Astrocyte of the spinal cord (primary cell): ENCODE measurements around the gene RPL6.
"Not testable (repeated sequence)": the region's sequence is repeated elsewhere in the genome, so short reads cannot be mapped to it uniquely, and the experiment has no call there.

Source experiments
- DNase-seq: peaks from one replicate; pipeline ENCODE4 v3.0.0; 2011; ENCODE audit warnings: low read depth, low spot score
- H3K4me3 ChIP-seq: 2 replicates; pipeline ENCODE4 v1.5.1; 2011; ENCODE audit warnings: low read depth, mild to moderate bottlenecking, low read length, moderate library complexity
- CTCF ChIP-seq: IDR thresholded peaks from 2 replicates; pipeline ENCODE4 v1.5.1; 2012; ENCODE audit warnings: low read depth, mild to moderate bottlenecking, low read length, inconsistent platforms
- in situ Hi-C: cut with HindIII; loops from 2 replicates; pipeline ENCODE4 v1.10.0; 2017; ENCODE audit warnings: low sequenced_read_pairs

RPL6 gene

GRCh38 chr12:112420740-112421139 lies 11.3 kb upstream of the RPL6 start:
- H3K4me3 ChIP-seq: no peak overlapping the region
- TF ChIP-seq CTCF: no peak
- no peak for DNase-seq
- in situ Hi-C loops: no loop called here

GRCh38 chr12:112419297-112420133 lies 10.1 kb upstream of the RPL6 start:
- DNase-seq: peak; percentile 75
- TF ChIP-seq CTCF: no peak
- peak overlapping the region; percentile 96 for H3K4me3 ChIP-seq
- in situ Hi-C loops: no loop called here

GRCh38 chr12:112418608-112419296 lies 9.3 kb upstream of the RPL6 start, which contains the start of gene PTPN11:
TSS of gene PTPN11 (plus strand) at chr12:112418947. CDS start at chr12:112419112, 165 bp downstream.
- TF ChIP-seq CTCF: peak; percentile 20
- DNase-seq: peak; percentile 83
- peak within 1 kb of the TSS; percentile 96 for H3K4me3 ChIP-seq
- in situ Hi-C loops: no loop called here

- H3K4me3 ChIP-seq: peak overlapping the region; percentile 96
- TF ChIP-seq CTCF: no peak
- no peak for DNase-seq
- in situ Hi-C loops: no loop called here
Measured at GRCh38 chr12:112418273-112418607, 8.8 kb upstream of the RPL6 start.

GRCh38 chr12:112415457-112415856 lies 6.1 kb upstream of the RPL6 start:
- in situ Hi-C loops, DNase-seq, H3K4me3 ChIP-seq: not testable (repeated sequence)

- in situ Hi-C loops: no loop called here
- no peak for DNase-seq
- H3K4me3 ChIP-seq: no peak overlapping the region
- no peak for TF ChIP-seq CTCF
Measured at GRCh38 chr12:112413855-112414625, 4.6 kb upstream of the RPL6 start.

- no peak for DNase-seq
Measured at GRCh38 chr12:112409906-112410244, 470 bp upstream of the RPL6 start.

More at GRCh38 chr12:112409906-112410244, 470 bp upstream of the RPL6 start:
- in situ Hi-C loops: no loop called here
- no peak overlapping the region for H3K4me3 ChIP-seq
- no peak for TF ChIP-seq CTCF
